Upper lobe of right lung (tissue), 1 donor: Measurements from ENCODE around the gene ZNF592. TPM values are rescaled to one million over a fixed set of nuclear protein-coding genes. Genes with fewer than 3 reads are reported as not detected.
A peak's percentile ranks its signal among the peaks of the same experiment; 100 is the strongest.

Source experiments
- ATAC-seq: fragments of 200-7000 bp; cut with Tn5 transposase; one replicate; pipeline ENCODE4 v1.9.1; 2020; ENCODE audit warnings: mild to moderate bottlenecking, moderate library complexity
- DNase-seq: peaks from one replicate; pipeline ENCODE4 v3.0.0-alpha.2; 2020
- H3K27ac ChIP-seq: fragments of 200-600 bp; one replicate; pipeline ENCODE4 v1.8.0; 2022
- H3K27me3 ChIP-seq: fragments of 200-600 bp; one replicate; pipeline ENCODE4 v1.8.0; 2022; ENCODE audit warnings: mild to moderate bottlenecking
- H3K36me3 ChIP-seq: fragments of 200-600 bp; one replicate; pipeline ENCODE4 v1.8.0; 2022
- H3K4me1 ChIP-seq: fragments of 200-600 bp; one replicate; pipeline ENCODE4 v1.8.0; 2022
- H3K4me3 ChIP-seq: fragments of 200-600 bp; one replicate; pipeline ENCODE4 v1.8.0; 2022; ENCODE audit warnings: mild to moderate bottlenecking
- H3K9me3 ChIP-seq: fragments of 200-600 bp; one replicate; pipeline ENCODE4 v1.8.0; 2022
- intact Hi-C: fragments of 100-400 bp; cut with DNase I; formaldehyde crosslinking; loops from one replicate; pipeline ENCODE4 v1.11.0; 2022
- total RNA-seq: library from RNA; stranded (reverse); fragmentation: NEBNext Ultra II Directional; extraction: Animal tissue kit (Norgen Biotek cat#: 25700); gene quantifications from one replicate; pipeline ENCODE4 v1.2.1, GENCODE V29; 2021
- TF ChIP-seq, protein P1 (sequence below): fragments of 200-600 bp; IDR thresholded peaks from one replicate; pipeline ENCODE4 v1.8.0; 2022; ENCODE audit warnings: antibody characterized with exemption
- donor health status: DM: no; HTN: yes; CAD: no; lungs with severe emphysema.

ZNF592 gene
- total RNA-seq, 1 donor from 2014 or later = 33.3 TPM

DNA sequence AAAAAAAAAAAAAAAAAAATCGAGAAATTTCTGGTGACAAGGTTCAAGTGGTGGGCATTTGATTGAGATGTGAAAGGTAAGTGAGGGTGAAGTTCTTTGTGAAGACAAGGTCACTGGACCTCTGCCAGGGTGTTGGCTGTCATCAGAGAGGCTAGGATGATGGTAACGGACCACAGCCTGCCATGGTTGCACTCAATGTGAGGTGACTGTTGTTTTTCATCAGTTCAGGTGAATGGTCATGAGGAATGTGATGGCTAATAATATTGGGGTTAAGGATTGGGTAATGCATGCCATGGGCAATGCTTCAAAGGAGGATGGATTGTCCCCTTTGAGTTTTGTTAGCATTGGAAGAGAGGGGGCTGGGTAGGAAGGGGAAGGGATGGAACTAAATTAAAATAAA lies 64.5 kb downstream of the ZNF592 start:
- Histone ChIP-seq H3K27ac (no peak overlapping the region), H3K27me3 (no peaks in the 10 kb centered on the region), H3K9me3 (no peaks in the 10 kb centered on the region), H3K36me3 (no peaks in the 10 kb centered on the region), H3K4me3 (no peak overlapping the region), H3K4me1 (peaks cover 4% of the 10 kb centered on the region)
- intact Hi-C loops = no loop called here
- TF ChIP-seq, protein P1, sequence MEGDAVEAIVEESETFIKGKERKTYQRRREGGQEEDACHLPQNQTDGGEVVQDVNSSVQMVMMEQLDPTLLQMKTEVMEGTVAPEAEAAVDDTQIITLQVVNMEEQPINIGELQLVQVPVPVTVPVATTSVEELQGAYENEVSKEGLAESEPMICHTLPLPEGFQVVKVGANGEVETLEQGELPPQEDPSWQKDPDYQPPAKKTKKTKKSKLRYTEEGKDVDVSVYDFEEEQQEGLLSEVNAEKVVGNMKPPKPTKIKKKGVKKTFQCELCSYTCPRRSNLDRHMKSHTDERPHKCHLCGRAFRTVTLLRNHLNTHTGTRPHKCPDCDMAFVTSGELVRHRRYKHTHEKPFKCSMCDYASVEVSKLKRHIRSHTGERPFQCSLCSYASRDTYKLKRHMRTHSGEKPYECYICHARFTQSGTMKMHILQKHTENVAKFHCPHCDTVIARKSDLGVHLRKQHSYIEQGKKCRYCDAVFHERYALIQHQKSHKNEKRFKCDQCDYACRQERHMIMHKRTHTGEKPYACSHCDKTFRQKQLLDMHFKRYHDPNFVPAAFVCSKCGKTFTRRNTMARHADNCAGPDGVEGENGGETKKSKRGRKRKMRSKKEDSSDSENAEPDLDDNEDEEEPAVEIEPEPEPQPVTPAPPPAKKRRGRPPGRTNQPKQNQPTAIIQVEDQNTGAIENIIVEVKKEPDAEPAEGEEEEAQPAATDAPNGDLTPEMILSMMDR = no peak
- ATAC-seq (no peak), DNase-seq (no peak)

DNA sequence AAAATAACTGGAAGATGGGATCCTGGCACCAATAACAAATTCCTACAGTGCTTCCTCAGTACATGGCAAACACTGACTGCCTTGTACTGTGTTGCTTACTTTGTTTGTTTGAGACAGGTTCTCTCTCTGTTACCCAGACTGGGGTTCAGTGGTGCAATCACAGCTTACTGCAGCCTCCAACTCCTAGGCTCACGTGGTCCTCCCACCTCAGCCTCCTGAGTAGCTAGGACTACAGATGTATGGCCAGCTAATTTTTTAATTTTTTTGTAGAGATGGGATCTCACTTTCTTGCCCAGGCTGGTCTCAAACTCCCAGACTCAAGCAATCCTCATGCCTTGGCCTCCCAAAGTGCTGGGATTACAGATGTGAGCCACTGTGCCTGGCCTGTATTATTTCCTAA lies 65.0 kb downstream of the ZNF592 start:
- peaks cover 10% of the 10 kb centered on the region for H3K4me1 ChIP-seq
- H3K36me3 ChIP-seq = no peaks in the 10 kb centered on the region
- no peak overlapping the region for H3K27ac ChIP-seq
- ATAC-seq = no peak
- DNase-seq = no peak
- no peaks in the 10 kb centered on the region for H3K9me3 ChIP-seq
- intact Hi-C loops = no loop called here
- H3K27me3 ChIP-seq = no peaks in the 10 kb centered on the region
- no peak overlapping the region for H3K4me3 ChIP-seq
- TF ChIP-seq, protein P1 = no peak

DNA sequence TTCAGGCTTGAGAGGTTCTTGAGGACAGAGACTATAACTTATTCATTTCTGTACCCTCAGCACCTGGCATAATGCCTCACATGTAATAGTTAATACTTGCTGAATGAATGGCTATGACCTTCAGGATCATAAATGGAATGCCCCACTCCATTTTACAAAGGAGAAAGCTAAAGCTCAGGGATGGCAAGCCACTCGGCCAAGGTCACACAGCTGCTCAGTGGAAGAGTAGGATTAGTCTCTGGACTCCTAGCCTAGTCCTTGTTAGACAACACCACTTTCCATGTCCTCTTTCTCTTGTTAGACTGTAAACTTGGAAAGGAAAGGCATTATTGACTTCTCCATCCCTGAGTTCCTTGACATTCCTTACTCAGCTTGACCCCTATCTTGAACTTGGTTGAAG lies 65.5 kb downstream of the ZNF592 start:
- no peak overlapping the region for H3K27ac ChIP-seq
- TF ChIP-seq, protein P1 = no peak
- H3K9me3 ChIP-seq = no peaks in the 10 kb centered on the region
- no peaks in the 10 kb centered on the region for H3K36me3 ChIP-seq
- intact Hi-C loops = no loop called here
- H3K27me3 ChIP-seq = no peaks in the 10 kb centered on the region
- H3K4me1 ChIP-seq = peaks cover 15% of the 10 kb centered on the region
- DNase-seq = no peak
- no peak for ATAC-seq
- H3K4me3 ChIP-seq = no peak overlapping the region

DNA sequence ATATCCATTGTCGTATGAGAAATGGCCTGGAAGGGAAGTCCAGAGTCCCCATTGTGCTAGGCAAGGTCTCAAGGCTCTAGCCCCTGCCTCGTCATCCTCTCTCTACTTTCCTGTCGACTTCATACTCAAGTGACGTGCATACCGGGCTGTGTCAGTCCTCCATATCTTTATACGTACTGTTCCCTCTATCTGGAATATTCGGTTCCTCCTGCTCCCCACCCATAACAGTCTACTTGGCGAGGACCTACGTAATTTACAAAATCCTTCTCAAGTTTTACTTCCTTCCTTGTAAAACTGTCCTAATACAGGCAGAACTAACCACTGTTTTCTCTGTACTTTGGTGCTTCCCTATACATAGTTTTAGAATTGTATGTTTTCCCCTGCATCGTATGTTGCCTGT lies 66.5 kb downstream of the ZNF592 start:
- H3K36me3 ChIP-seq = no peaks in the 10 kb centered on the region
- intact Hi-C loops = no loop called here
- H3K4me1 ChIP-seq = peaks cover 23% of the 10 kb centered on the region
- ATAC-seq = peak; percentile 5
- no peak overlapping the region for H3K4me3 ChIP-seq
- no peaks in the 10 kb centered on the region for H3K9me3 ChIP-seq
- H3K27ac ChIP-seq = no peak overlapping the region
- no peak for DNase-seq
- TF ChIP-seq, protein P1 = no peak
- H3K27me3 ChIP-seq = no peaks in the 10 kb centered on the region

DNA sequence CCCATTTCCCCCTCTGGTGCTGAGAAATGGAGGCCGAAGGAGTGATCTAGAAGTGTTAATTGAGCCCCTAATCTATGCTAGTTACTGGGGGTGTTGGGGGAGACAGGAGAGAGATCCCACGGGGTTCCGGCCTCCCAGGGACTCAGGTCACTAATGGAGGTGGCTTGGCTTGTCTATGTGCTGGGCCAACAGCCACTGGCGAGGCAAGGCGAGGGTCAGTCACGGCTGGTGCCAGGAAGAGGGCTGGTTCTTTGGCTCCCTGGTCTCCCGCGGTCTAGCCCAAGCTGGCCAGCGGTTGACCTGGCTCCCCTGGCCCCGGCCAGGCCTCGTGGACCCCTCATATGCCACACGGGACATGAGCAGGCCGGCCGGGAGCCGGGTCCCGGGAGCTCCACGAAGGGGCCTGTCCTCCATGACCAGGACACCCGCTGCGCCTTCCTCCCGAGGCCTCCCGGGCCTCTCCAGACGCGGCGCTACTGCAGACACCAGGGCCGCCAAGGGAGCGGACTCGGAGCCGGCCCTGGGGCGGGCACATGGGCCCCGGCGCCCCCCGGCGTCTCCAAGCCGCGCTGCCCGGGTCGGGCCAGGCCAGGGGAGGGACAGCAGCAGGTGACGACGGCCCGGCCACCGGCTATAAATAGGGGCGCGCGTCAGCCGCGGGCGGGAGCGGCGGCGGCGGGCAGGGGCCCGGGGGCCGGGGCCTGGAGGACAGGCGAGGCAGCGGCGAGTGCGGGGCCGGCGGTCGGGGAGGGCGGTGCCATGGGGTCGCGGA lies 68.5 kb downstream of the ZNF592 start, which contains the start of gene ALPK3:
Gene ALPK3, plus strand, starts transcription at position 663 of the 772 bp plus-strand sequence. Its CDS starts 97 bp downstream, at position 760.
- peak; percentile 72 for ATAC-seq
- H3K4me1 ChIP-seq = peaks cover 33% of the 10 kb centered on the region

More for the DNA sequence above, 68.5 kb downstream of the ZNF592 start, which contains the start of gene ALPK3:
- H3K36me3 ChIP-seq = no peaks in the 10 kb centered on the region
- intact Hi-C loops = no loop called here
- H3K9me3 ChIP-seq = no peaks in the 10 kb centered on the region
- H3K27ac ChIP-seq = peak within 1 kb of the TSS; percentile 81
- TF ChIP-seq, protein P1 = no peak
- peak within 1 kb of the TSS; percentile 32 for H3K4me3 ChIP-seq
- peak; percentile 81 for DNase-seq
- H3K27me3 ChIP-seq = no peaks in the 10 kb centered on the region
